ENCODE results near the gene DIPK1B.

The DIPK1B gene

DNA sequence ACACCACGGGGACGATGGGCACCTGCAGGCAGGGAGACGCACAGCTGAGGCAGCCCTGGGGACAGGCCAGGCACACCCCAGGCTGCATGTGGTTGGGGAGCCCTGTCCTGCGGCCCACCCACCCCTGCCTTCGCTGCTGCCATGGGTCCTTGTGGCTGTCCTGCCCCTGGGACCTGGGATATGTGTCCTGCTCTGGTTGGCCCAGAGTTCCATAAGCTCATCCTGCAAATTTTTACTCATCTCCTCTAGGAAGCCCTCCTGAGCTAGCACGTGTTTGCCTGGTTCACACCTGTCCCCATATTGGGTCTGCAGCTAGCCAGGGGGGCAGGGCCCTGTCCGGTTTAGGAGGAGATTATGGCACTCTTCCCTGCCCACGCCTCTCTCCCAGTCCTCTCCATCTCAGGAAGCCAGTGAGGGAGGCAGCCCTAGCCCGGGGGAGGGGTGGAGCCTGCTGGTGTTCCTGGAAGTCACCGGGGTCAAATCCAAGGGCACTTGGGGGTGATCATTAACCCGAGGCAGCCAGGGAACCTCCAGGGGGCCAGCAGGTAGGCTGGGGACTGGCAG is 37.5 kb upstream of the DIPK1B start:
- H3K4me3 ChIP-seq (ENCODE audit: low read depth, low read length): no peak overlapping the region
- TF ChIP-seq, protein P1, sequence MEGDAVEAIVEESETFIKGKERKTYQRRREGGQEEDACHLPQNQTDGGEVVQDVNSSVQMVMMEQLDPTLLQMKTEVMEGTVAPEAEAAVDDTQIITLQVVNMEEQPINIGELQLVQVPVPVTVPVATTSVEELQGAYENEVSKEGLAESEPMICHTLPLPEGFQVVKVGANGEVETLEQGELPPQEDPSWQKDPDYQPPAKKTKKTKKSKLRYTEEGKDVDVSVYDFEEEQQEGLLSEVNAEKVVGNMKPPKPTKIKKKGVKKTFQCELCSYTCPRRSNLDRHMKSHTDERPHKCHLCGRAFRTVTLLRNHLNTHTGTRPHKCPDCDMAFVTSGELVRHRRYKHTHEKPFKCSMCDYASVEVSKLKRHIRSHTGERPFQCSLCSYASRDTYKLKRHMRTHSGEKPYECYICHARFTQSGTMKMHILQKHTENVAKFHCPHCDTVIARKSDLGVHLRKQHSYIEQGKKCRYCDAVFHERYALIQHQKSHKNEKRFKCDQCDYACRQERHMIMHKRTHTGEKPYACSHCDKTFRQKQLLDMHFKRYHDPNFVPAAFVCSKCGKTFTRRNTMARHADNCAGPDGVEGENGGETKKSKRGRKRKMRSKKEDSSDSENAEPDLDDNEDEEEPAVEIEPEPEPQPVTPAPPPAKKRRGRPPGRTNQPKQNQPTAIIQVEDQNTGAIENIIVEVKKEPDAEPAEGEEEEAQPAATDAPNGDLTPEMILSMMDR (IDR thresholded peaks at IDR 0.05; ENCODE audit: borderline replicate concordance, insufficient read depth, low read depth, low read length): no peak

DNA sequence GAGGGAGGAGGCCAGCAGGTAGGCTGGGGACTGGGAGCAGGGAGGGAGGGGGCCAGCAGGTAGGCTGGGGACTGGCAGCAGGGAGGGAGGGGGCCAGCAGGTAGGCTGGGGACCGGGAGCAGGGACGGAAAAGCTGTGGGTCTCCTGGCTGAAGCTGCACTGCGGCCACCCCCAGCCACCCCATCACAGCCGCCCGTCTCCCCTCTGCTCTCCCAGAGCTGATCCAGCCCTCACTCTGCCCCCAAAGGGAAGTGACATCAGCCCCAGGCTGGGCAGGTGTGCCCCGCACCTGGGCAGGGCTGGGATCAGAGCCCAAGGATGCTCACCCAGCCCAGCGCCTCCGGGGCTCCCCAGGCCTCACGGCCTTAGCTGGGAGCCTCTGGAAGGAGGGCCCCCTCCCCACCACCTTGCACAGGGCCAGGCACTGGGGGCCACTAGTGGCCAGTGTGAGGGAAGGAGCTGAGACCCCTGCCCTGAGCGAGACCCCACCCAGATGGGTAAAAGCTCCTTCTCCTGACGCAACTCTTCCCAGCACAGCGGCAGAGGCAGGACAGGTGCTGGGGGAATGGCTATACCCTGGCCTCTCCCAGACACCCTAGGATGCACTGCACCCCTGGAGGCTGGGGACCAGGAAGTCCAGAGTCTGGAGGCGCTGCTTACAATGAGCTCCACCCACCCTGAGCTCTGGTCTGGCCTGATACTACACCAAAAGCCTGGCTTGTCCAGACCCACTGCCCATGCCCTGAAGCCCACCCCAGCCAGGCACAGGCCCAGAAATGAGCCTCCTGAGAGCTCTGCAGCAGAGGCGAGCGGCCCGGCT is 36.7 kb upstream of the DIPK1B start:
- TF ChIP-seq, protein P1 (IDR thresholded peaks at IDR 0.05; ENCODE audit: borderline replicate concordance, insufficient read depth, low read depth, low read length): no peak
- no peak overlapping the region for H3K4me3 ChIP-seq (ENCODE audit: low read depth, low read length)

DNA sequence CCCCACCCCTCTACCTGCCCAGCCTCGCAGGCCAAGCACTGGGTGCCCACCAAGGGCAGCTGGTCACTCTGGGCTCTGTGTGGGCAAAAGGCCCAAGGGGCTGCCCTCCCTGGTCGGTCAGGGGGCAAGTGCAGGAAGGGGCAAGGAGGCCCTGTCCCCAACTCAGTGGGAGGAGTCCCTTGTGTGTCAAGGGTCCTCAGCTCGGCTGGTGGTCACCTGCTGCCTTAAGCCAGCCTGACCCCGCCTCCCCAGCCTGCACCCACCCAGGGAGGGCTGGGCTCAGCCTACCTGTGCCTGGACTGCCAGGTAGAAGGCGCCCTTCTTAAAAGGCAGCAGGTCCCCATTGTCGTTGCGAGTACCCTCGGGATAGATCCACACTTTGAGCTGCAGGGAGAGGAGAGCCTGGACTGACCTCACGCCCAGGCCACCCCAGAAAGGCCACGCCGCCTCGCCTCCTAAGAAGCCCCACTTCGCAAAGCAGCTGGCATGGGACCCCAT is 36.0 kb upstream of the DIPK1B start:
- TF ChIP-seq, protein P1 (IDR thresholded peaks at IDR 0.05; ENCODE audit: borderline replicate concordance, insufficient read depth, low read depth, low read length): no peak
- H3K4me3 ChIP-seq (ENCODE audit: low read depth, low read length): no peak overlapping the region

DNA sequence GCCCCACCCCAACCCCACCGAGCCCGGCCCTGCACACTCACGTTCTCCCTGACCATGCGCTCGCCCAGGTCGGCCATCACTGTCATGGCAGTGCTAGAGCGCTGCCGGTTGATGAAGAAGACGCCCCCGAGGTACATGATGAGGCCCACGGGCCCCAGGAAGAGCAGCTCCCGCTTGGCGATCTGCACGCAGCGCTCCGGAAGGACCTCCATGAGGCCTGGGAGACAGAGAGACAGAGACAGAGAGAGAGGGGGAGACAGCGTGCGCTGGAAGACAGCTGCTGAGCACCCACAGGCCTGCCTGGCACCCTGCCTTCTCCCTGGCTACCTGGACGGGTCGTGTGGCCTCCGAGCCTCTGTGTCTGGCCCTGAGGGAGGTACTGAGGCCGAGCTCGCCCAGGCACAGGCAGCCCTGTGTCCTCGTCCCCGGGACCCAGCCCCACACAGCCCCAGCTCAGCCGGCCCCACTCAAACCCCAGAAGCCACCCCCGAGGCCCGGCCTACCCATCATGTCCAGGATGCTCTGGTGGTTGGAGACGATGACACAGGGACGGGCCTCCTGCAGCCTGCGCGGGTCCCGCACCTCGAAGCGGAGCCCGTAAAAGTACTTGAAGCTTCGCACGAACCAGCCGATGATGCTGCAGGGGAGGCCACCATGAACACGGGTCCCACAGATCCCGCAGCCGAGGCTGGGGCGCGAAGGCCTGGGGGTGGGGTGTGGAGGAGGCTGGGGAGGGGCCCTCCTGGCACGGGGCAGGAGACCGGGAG is 35.3 kb upstream of the DIPK1B start:
- no peak overlapping the region for H3K4me3 ChIP-seq (ENCODE audit: low read depth, low read length)
- TF ChIP-seq, protein P1 (IDR thresholded peaks at IDR 0.05; ENCODE audit: borderline replicate concordance, insufficient read depth, low read depth, low read length): no peak

DNA sequence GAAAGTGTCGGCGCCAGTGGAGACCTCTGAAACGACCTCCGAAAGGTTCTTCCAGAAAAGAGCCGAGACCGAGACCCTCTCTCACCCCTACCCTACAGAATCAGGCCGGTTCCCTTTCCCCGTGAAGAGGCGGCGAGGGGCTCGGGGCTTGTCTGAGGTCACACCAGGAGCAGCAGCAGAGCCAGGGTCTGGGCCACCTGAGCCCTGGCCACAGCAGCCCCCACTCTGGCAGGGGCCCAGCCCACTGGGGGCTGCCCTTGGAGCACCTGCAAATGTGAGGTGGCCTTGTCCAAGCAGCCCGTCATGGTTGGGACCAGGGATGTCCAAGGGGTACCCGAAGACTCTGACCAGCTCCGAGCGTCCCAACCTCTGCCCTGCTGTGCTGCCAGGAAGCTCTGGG is 34.3 kb upstream of the DIPK1B start:
- TF ChIP-seq, protein P1 (IDR thresholded peaks at IDR 0.05; ENCODE audit: borderline replicate concordance, insufficient read depth, low read depth, low read length): no peak
- no peak overlapping the region for H3K4me3 ChIP-seq (ENCODE audit: low read depth, low read length)

DNA sequence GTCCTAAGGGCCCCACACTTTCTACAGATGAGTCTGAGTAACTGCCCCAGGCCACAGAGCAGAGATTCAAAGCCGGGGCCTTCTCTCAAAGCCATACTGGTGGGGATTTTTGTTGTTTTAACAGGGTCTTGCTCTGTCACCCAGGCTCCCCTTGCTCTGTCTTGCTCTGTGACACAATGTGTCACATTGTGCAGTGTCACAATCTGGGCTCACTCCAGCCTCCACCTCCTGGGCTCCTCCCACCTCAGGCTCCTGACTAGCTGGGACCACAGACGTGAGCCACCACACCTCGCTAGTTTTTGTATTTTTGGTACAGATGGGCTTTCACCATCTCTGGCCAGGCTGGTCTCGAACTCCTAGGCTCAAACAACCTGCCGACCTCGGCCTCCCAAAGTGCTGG is 33.7 kb upstream of the DIPK1B start:
- TF ChIP-seq, protein P1 (IDR thresholded peaks at IDR 0.05; ENCODE audit: borderline replicate concordance, insufficient read depth, low read depth, low read length): no peak
- no peak overlapping the region for H3K4me3 ChIP-seq (ENCODE audit: low read depth, low read length)
